Natural killer cell (primary cell): Measurements from ENCODE around the gene PEX6. TPM values are rescaled to one million over a fixed set of nuclear protein-coding genes. Genes with fewer than 3 reads are reported as not detected.

Experiments used
- ATAC-seq, 3 donors: fragments of 150-1000 bp in 2 of 3; fragments of 200-7000 bp in 1 of 3; cut with Tn5 transposase; 1 replicate in 1 of 3; 2 replicates in 2 of 3; pipeline ENCODE4 v1.10.0; 2021; ENCODE audit warnings: mild to moderate bottlenecking in 2 of 3, moderate library complexity in 2 of 3
- DNase-seq, 2 donors: peaks; one replicate each; pipeline versions ENCODE4 v3.0.0 to v3.0.0-alpha.2; 2013 to 2021; ENCODE audit warnings: mixed read lengths in 1 of 2
- H3K27ac ChIP-seq: one replicate; pipeline ENCODE4 v1.5.1; 2013; ENCODE audit warnings: mild to moderate bottlenecking, low read length
- H3K27me3 ChIP-seq: one replicate; pipeline ENCODE4 v1.6.1; 2013; ENCODE audit warnings: low read length; ENCODE audit not compliant: control insufficient read depth, insufficient read depth
- H3K36me3 ChIP-seq: one replicate; pipeline ENCODE4 v1.6.1; 2013; ENCODE audit warnings: low read length; ENCODE audit not compliant: control insufficient read depth, insufficient read depth
- H3K4me1 ChIP-seq: one replicate; pipeline ENCODE4 v1.6.1; 2013; ENCODE audit warnings: low read length; ENCODE audit not compliant: control insufficient read depth, insufficient read depth
- H3K4me3 ChIP-seq: one replicate; pipeline ENCODE4 v1.5.1; 2013; ENCODE audit warnings: low read length
- H3K9me3 ChIP-seq: one replicate; pipeline ENCODE4 v1.6.1; 2013; ENCODE audit warnings: low read length; ENCODE audit not compliant: control insufficient read depth, insufficient read depth
- H3K27ac Mint-ChIP-seq, 2 donors: one replicate each; pipeline ENCODE4 v1.8.0; 2022; ENCODE audit warnings: mild to moderate bottlenecking in 2 of 2, mixed read lengths in 2 of 2, moderate library complexity in 1 of 2
- H3K27me3 Mint-ChIP-seq, 2 donors: one replicate each; pipeline ENCODE4 v1.8.0; 2022; ENCODE audit warnings: low read depth in 2 of 2, mixed read lengths in 2 of 2
- H3K36me3 Mint-ChIP-seq: one replicate; pipeline ENCODE4 v1.8.0; 2022; ENCODE audit warnings: mixed read lengths
- H3K4me1 Mint-ChIP-seq, 2 donors: one replicate each; pipeline ENCODE4 v1.8.0; 2022; ENCODE audit warnings: mixed read lengths in 2 of 2
- H3K4me3 Mint-ChIP-seq: one replicate; pipeline ENCODE4 v1.8.0; 2022; ENCODE audit warnings: mild to moderate bottlenecking, moderate library complexity, mixed read lengths
- H3K9me3 Mint-ChIP-seq, 2 donors: one replicate each; pipeline ENCODE4 v1.8.0; 2022; ENCODE audit warnings: mixed read lengths in 2 of 2
- WGBS: methylation state at CpG from one replicate; pipeline ENCODE4 v1.1.7; 2013; ENCODE audit warnings: missing lambda C conversion rate; ENCODE audit not compliant: insufficient coverage; 5-methylcytosine and 5-hydroxymethylcytosine counted together
- intact Hi-C: fragments of 100-400 bp; cut with micrococcal nuclease; formaldehyde crosslinking; loops from one replicate; pipeline ENCODE4 v1.14.2; 2022
- total RNA-seq, 4 donors: library from RNA; stranded (reverse); fragments of 120-200 nt in 1 of 4; gene quantifications; one replicate each; pipeline versions ENCODE4 v1.2.3 to v1.2.4, GENCODE V29; 2013 to 2022
- TF ChIP-seq, protein P1 (sequence below): fragments of 200-600 bp; IDR thresholded peaks from one replicate; pipeline ENCODE4 v1.8.0; 2022; ENCODE audit warnings: antibody characterized with exemption

PEX6 gene
- total RNA-seq, 3 donors from 2014 or later (not counting 1 experiment from before 2014, with no cell fraction given), result 8.2 to 13.6 (median 9.9) TPM

GRCh38 chr6:43014434-43014909, 35.5 kb upstream of the PEX6 start:
- peak overlapping the region; percentile 56 for H3K27ac ChIP-seq
- ATAC-seq (no peak), DNase-seq (no peak)
- H3K4me1 ChIP-seq, result peaks cover 40% of the 10 kb centered on the region
- Mint-ChIP-seq H3K27ac (peak overlapping the region; percentile 87 to 93), H3K4me1 (peaks cover 38 to 63% of the 10 kb centered on the region in 2 donors), H3K4me3 (peak overlapping the region; percentile 97), H3K27me3 (no peaks in the 10 kb centered on the region), H3K9me3 (no peaks in the 10 kb centered on the region), H3K36me3 (peaks cover 7% of the 10 kb centered on the region)
- no peaks in the 10 kb centered on the region for H3K9me3 ChIP-seq
- peaks cover 41% of the 10 kb centered on the region for H3K36me3 ChIP-seq
- 1% methylated on average over 7 of the region's 7 CpGs for WGBS
- no peaks in the 10 kb centered on the region for H3K27me3 ChIP-seq
- intact Hi-C loops, result loop anchor here (1.0 kb wide), 3 partner anchors 30 to 85 kb away; partner anchors contain the start of genes CNPY3, KLC4, MRPL2 and PPP2R5D
- H3K4me3 ChIP-seq, result peak overlapping the region; percentile 78
- TF ChIP-seq, protein P1, sequence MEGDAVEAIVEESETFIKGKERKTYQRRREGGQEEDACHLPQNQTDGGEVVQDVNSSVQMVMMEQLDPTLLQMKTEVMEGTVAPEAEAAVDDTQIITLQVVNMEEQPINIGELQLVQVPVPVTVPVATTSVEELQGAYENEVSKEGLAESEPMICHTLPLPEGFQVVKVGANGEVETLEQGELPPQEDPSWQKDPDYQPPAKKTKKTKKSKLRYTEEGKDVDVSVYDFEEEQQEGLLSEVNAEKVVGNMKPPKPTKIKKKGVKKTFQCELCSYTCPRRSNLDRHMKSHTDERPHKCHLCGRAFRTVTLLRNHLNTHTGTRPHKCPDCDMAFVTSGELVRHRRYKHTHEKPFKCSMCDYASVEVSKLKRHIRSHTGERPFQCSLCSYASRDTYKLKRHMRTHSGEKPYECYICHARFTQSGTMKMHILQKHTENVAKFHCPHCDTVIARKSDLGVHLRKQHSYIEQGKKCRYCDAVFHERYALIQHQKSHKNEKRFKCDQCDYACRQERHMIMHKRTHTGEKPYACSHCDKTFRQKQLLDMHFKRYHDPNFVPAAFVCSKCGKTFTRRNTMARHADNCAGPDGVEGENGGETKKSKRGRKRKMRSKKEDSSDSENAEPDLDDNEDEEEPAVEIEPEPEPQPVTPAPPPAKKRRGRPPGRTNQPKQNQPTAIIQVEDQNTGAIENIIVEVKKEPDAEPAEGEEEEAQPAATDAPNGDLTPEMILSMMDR, result no peak

- H3K36me3 Mint-ChIP-seq, result peaks cover 3% of the 10 kb centered on the region
These were observed 35.0 kb upstream of the PEX6 start, which contains the start of the genes KLHDC3 and MEA1 for GRCh38 chr6:43013843-43014433. Gene KLHDC3 (plus strand): TSS chr6:43014249. CDS start chr6:43017193, 2,944 bp downstream. Gene MEA1 (minus strand): TSS chr6:43013946. CDS start chr6:43013813, 133 bp downstream.

DNA sequence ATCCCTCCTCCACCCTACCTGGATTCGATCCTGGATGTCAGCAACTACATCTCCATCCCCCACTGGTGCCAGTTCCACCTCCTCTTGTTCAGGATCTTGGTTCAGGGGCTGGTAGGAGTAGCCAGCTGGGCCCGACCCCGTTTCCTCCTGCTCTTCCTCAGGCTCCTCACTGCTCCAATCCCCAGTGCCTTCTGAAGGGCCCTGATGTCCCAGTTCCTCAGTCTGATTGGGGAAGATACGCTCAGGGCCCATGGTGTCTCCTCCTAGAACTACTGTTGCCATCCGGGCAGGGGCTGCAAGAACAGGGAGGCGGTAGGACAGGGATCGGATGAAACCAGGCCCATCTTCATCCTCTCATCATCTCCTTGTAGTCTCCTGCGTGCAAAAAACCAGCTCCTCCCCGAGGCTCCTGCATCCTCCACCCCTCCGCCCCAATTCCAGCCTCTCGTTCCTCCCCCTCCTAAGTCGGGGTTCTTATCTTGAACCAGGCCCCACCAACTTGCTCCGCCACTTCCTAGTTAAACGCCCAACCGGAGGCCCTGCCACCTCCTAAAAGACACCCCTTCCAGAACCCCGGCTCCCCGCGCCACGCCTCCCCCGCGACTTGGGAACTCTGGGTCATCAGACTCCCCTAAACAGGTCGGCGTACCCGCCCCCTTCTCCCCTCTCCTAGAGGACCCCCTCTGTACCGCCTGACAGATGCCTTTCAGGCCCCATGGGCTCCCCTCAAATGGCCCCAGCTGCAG, 34.3 kb upstream of the PEX6 start:
- Mint-ChIP-seq H3K4me1 (peaks cover 36 to 59% of the 10 kb centered on the region in 2 donors), H3K27me3 (no peaks in the 10 kb centered on the region), H3K9me3 (no peaks in the 10 kb centered on the region), H3K36me3 (no peaks in the 10 kb centered on the region), H3K27ac (peak overlapping the region; percentile 87 to 93), H3K4me3 (peak overlapping the region; percentile 97)
- H3K4me1 ChIP-seq, result peaks cover 40% of the 10 kb centered on the region
- peak overlapping the region; percentile 22 for H3K27ac ChIP-seq
- H3K27me3 ChIP-seq, result no peaks in the 10 kb centered on the region
- ATAC-seq, result no peak
- WGBS, result 6% methylated on average over 25 of the region's 25 CpGs
- peaks cover 44% of the 10 kb centered on the region for H3K36me3 ChIP-seq
- DNase-seq, result no peak
- intact Hi-C loops, result no loop called here
- H3K9me3 ChIP-seq, result no peaks in the 10 kb centered on the region
- TF ChIP-seq, protein P1, result no peak
- peak overlapping the region; percentile 78 for H3K4me3 ChIP-seq

More at GRCh38 chr6:43013843-43014433, 35.0 kb upstream of the PEX6 start, which contains the start of the genes KLHDC3 and MEA1:
- intact Hi-C loops, result loop anchor here (1.0 kb wide), 3 partner anchors 30 to 85 kb away; partner anchors contain the start of genes CNPY3, KLC4, MRPL2 and PPP2R5D
- ATAC-seq (peak; percentile 90 to 97 (median 90)), DNase-seq (peak; percentile 86 to 99)
- peaks cover 44% of the 10 kb centered on the region for H3K36me3 ChIP-seq
- no peaks in the 10 kb centered on the region for H3K27me3 Mint-ChIP-seq
- H3K9me3 ChIP-seq, result no peaks in the 10 kb centered on the region
- H3K9me3 Mint-ChIP-seq, result no peaks in the 10 kb centered on the region
- peaks cover 38 to 59% of the 10 kb centered on the region in 2 donors for H3K4me1 Mint-ChIP-seq
- TF ChIP-seq, protein P1, result no peak
- peaks cover 40% of the 10 kb centered on the region for H3K4me1 ChIP-seq
- H3K4me3 ChIP-seq, result peak within 1 kb of the TSS; percentile 78
- peak within 1 kb of the TSS; percentile 97 for H3K4me3 Mint-ChIP-seq
- under 1% methylated on average over 51 of the region's 51 CpGs for WGBS
- peak within 1 kb of the TSS; percentile 56 for H3K27ac ChIP-seq
- H3K27me3 ChIP-seq, result no peaks in the 10 kb centered on the region
- H3K27ac Mint-ChIP-seq, result peak within 1 kb of the TSS; percentile 87 to 93
